IMR-90 (cell line): ENCODE data around the gene AUH. TPM values are rescaled to one million over a fixed set of nuclear protein-coding genes. Genes with fewer than 3 reads are reported as not detected.

Source experiments
- ATAC-seq: fragments of 200-7000 bp; cut with Tn5 transposase; 2 replicates; pipeline ENCODE4 v1.9.1; 2020; ENCODE audit warnings: low read depth, mild to moderate bottlenecking, moderate library complexity
- BruUV-seq: library from RNA; stranded (reverse); fragments of 400-500 nt; replicated peaks from 2 replicates; lab custom pipeline; 2021; lab: Mats Ljungman, UMichigan
- CTCF ChIA-PET: fragments of 300-600 bp; formaldehyde crosslinking; extraction: SDS; loops from one replicate; lab custom pipeline; 2021; ENCODE audit warnings: antibody characterized with exemption; lab: Yijun Ruan, JAX
- POLR2A ChIA-PET: fragments of 300-600 bp; sonication (Branson Sonifier 250); formaldehyde crosslinking; loops from one replicate; lab custom pipeline; 2022; ENCODE audit warnings: antibody characterized with exemption; ENCODE audit not compliant: unreplicated experiment; lab: Charles Lee
- DNase-seq: peaks from one replicate; pipeline ENCODE4 v3.0.0; 2013
- H2AFZ ChIP-seq: replicated peaks from 2 replicates; pipeline ENCODE3; 2013; ENCODE audit warnings: low read length, mild to moderate bottlenecking; ENCODE audit not compliant: poor library complexity
- H2AK5ac ChIP-seq: 2 replicates; pipeline ENCODE4 v1.6.1; 2013; ENCODE audit warnings: low read depth, low read length, inconsistent platforms
- H2AK9ac ChIP-seq: replicated peaks from 2 replicates; pipeline ENCODE3; 2013; ENCODE audit warnings: mild to moderate bottlenecking, low read depth, low read length, moderate library complexity; ENCODE audit not compliant: poor library complexity
- H2BK120ac ChIP-seq: 2 replicates; pipeline ENCODE4 v1.6.1; 2013; ENCODE audit warnings: low read depth, low read length, inconsistent platforms
- H2BK15ac ChIP-seq: 3 replicates; pipeline ENCODE4 v1.6.1; 2013; ENCODE audit warnings: low read depth, low read length, inconsistent platforms
- H2BK20ac ChIP-seq: 2 replicates; pipeline ENCODE4 v1.6.1; 2013; ENCODE audit warnings: low read depth, mild to moderate bottlenecking, inconsistent platforms, low read length, moderate library complexity
- H2BK5ac ChIP-seq: 2 replicates; pipeline ENCODE4 v1.6.1; 2013; ENCODE audit warnings: mild to moderate bottlenecking, low read depth, low read length, inconsistent platforms; ENCODE audit not compliant: poor library complexity, severe bottlenecking
- H3K14ac ChIP-seq: replicated peaks from 2 replicates; pipeline ENCODE4 v1.6.1; 2013; ENCODE audit warnings: low read depth, low read length, inconsistent platforms
- H3K18ac ChIP-seq: 2 replicates; pipeline ENCODE4 v1.6.1; 2013; ENCODE audit warnings: low read depth, low read length, control low read depth
- H3K23ac ChIP-seq: 2 replicates; pipeline ENCODE4 v1.6.1; 2013; ENCODE audit warnings: low read depth, low read length, inconsistent platforms
- H3K27ac ChIP-seq: 2 replicates; pipeline ENCODE4 v1.5.1; 2013; ENCODE audit warnings: mild to moderate bottlenecking, control low read depth, low read length; ENCODE audit not compliant: insufficient read depth
- H3K27me3 ChIP-seq: 2 replicates; pipeline ENCODE4 v1.6.1; 2013; ENCODE audit warnings: low read length; ENCODE audit not compliant: control insufficient read depth, insufficient read depth
- H3K36me3 ChIP-seq: 2 replicates; pipeline ENCODE4 v1.6.1; 2013; ENCODE audit warnings: low read length, mixed read lengths; ENCODE audit not compliant: control insufficient read depth, insufficient read depth
- H3K4ac ChIP-seq: 2 replicates; pipeline ENCODE4 v1.6.1; 2013; ENCODE audit warnings: low read depth, low read length, inconsistent platforms
- H3K4me1 ChIP-seq: 2 replicates; pipeline ENCODE4 v1.6.1; 2013; ENCODE audit warnings: low read length, mixed read lengths; ENCODE audit not compliant: control insufficient read depth, insufficient read depth
- H3K4me2 ChIP-seq: 2 replicates; pipeline ENCODE4 v1.6.1; 2013; ENCODE audit warnings: low read depth, mild to moderate bottlenecking, control low read depth, low read length, moderate library complexity
- H3K4me3 ChIP-seq: 2 replicates; pipeline ENCODE4 v1.5.1; 2013; ENCODE audit warnings: low read depth, mild to moderate bottlenecking, control low read depth, low read length, moderate library complexity; ENCODE audit not compliant: insufficient read depth
- H3K56ac ChIP-seq: 2 replicates; pipeline ENCODE4 v1.6.1; 2013; ENCODE audit warnings: low read length, inconsistent platforms; ENCODE audit not compliant: insufficient read depth; ENCODE audit errors: extremely low read depth
- H3K79me1 ChIP-seq, 2 experiments: 2 replicates each; pipeline ENCODE4 v1.6.1; 2013; ENCODE audit warnings: low read length in 2 of 2, inconsistent platforms in 1 of 2, low read depth in 1 of 2
- H3K9ac ChIP-seq: 2 replicates; pipeline ENCODE4 v1.6.1; 2013; ENCODE audit warnings: low read depth, low read length, control low read depth
- H3K9me1 ChIP-seq: 2 replicates; pipeline ENCODE4 v1.6.1; 2013; ENCODE audit warnings: low read length, inconsistent platforms; ENCODE audit not compliant: insufficient read depth
- H3K9me3 ChIP-seq: 2 replicates; pipeline ENCODE4 v1.6.1; 2013; ENCODE audit warnings: low read length; ENCODE audit not compliant: control insufficient read depth, insufficient read depth
- H4K20me1 ChIP-seq: 2 replicates; pipeline ENCODE4 v1.6.1; 2013; ENCODE audit warnings: low read length, inconsistent platforms; ENCODE audit not compliant: insufficient read depth
- H4K5ac ChIP-seq: 2 replicates; pipeline ENCODE4 v1.6.1; 2013; ENCODE audit warnings: mild to moderate bottlenecking, low read depth, low read length, control low read depth
- H4K8ac ChIP-seq, 2 experiments: 2 replicates each; pipeline ENCODE4 v1.6.1; 2013; ENCODE audit warnings: low read depth in 2 of 2, low read length in 2 of 2, control low read depth in 1 of 2, inconsistent platforms in 1 of 2
- H4K91ac ChIP-seq: 2 replicates; pipeline ENCODE4 v1.6.1; 2013; ENCODE audit warnings: low read depth, low read length, inconsistent platforms; ENCODE audit not compliant: insufficient read depth
- CEBPB ChIP-seq: IDR thresholded peaks from 2 replicates; pipeline ENCODE4 v1.6.1; 2012; ENCODE audit warnings: low read depth, low read length, improper control_type of control experiment
- CHD1 ChIP-seq: IDR thresholded peaks from 2 replicates; pipeline ENCODE4 v1.6.1; 2012; ENCODE audit warnings: low read depth, low read length, improper control_type of control experiment
- MAFK ChIP-seq: IDR thresholded peaks from 2 replicates; pipeline ENCODE4 v1.6.1; 2012; ENCODE audit warnings: low read depth, low read length, improper control_type of control experiment
- MXI1 ChIP-seq: IDR thresholded peaks from 2 replicates; pipeline ENCODE4 v1.6.1; 2012; ENCODE audit warnings: low read depth, mild to moderate bottlenecking, low read length, moderate library complexity, borderline replicate concordance
- NFE2L2 ChIP-seq: fragments of 150-350 bp; IDR thresholded peaks from 2 replicates; pipeline ENCODE4 v1.6.1; 2016; ENCODE audit warnings: low read depth, mild to moderate bottlenecking, low read length
- POLR2A ChIP-seq: IDR thresholded peaks from 2 replicates; pipeline ENCODE4 v1.6.1; 2012; ENCODE audit warnings: mild to moderate bottlenecking, low read depth, low read length
- WGBS, 2 experiments: methylation state at CpG; one replicate each; pipeline versions ENCODE4 v1.1.5 to v1.1.7; 2013; ENCODE audit warnings: missing lambda C conversion rate in 2 of 2; ENCODE audit not compliant: insufficient read length in 1 of 2; ENCODE audit errors: extremely low coverage in 2 of 2; 5-methylcytosine and 5-hydroxymethylcytosine counted together
- dilution Hi-C: fragments of 300-500 bp; cut with HindIII; formaldehyde crosslinking; loops from one replicate; pipeline ENCODE4 v1.14.3; 2018; ENCODE audit warnings: low sequenced_read_pairs; ENCODE audit not compliant: unreplicated experiment
- in situ Hi-C: fragments of 300-500 bp; cut with MboI; formaldehyde crosslinking; loops from 3 replicates; pipeline ENCODE4 v1.14.3; 2019; ENCODE audit warnings: low sequenced_read_pairs, inconsistent platforms, mixed read lengths
- intact Hi-C: fragments of 100-400 bp; cut with micrococcal nuclease; formaldehyde crosslinking; loops from 2 replicates; pipeline ENCODE4 v1.10.0; 2022
- polyA plus RNA-seq, 3 experiments: library from polyadenylated mRNA; depleted of rRNA; stranded (reverse); fragments of >200 nt; gene quantifications; 2 replicates each; pipeline ENCODE4 v1.2.3, GENCODE V29; 2012; ENCODE audit warnings: low replicate concordance in 1 of 3
- total RNA-seq: library from RNA; depleted of rRNA; stranded (reverse); fragments of >200 nt; gene quantifications from 2 replicates; pipeline ENCODE4 v1.2.3, GENCODE V29; 2012
- TF ChIP-seq, protein P1 (sequence below): fragments of 150-350 bp; IDR thresholded peaks from 2 replicates; pipeline ENCODE4 v1.6.1; 2017; ENCODE audit warnings: mild to moderate bottlenecking, antibody characterized with exemption, low read length, low read depth

The AUH gene
- total and polyA plus RNA-seq, 2 of the 4 experiments (the other 2 are of a cell fraction): 5.9 to 8.1 TPM

DNA sequence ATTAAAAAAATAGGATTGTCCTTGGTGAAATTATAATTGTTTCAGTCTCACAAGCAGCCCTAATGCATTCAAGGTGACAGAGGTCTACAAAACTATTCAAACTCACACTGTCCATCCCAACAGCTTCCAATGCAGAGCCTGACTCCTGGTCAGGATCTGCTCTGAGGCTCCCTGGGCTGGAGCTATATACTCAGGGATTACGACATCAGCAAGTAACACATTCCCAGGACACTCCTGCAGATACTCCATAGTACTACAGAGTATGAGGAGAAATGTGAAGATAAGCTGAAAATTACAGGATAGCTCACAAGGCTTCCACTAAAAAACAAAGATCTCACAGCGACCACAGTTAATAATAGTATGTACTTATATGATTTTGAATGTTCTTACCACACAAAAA, 130.1 kb downstream of the AUH start:
- TF ChIP-seq MXI1 (no peak), NFE2L2 (no peak), CHD1 (no peak), POLR2A (no peak), CEBPB (peak; percentile 66), MAFK (no peak)
- TF ChIP-seq, protein P1, sequence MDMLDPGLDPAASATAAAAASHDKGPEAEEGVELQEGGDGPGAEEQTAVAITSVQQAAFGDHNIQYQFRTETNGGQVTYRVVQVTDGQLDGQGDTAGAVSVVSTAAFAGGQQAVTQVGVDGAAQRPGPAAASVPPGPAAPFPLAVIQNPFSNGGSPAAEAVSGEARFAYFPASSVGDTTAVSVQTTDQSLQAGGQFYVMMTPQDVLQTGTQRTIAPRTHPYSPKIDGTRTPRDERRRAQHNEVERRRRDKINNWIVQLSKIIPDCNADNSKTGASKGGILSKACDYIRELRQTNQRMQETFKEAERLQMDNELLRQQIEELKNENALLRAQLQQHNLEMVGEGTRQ: no peak
- ATAC-seq: peak; percentile 49; the same call in 1 of the 2 replicates
- H2BK120ac ChIP-seq: no peak overlapping the region

More for the DNA sequence above, 130.1 kb downstream of the AUH start:
- Histone ChIP-seq H2AFZ (no peak overlapping the region), H4K91ac (no peak overlapping the region), H2BK5ac (no peak overlapping the region), H3K27me3 (no peaks in the 10 kb centered on the region), H4K8ac (no peak overlapping the region), H2AK5ac (no peak overlapping the region), H3K9ac (no peak overlapping the region), H4K20me1 (no peaks in the 10 kb centered on the region), H3K4me3 (no peak overlapping the region), H3K9me3 (no peaks in the 10 kb centered on the region), H3K14ac (no peak overlapping the region), H3K9me1 (no peaks in the 10 kb centered on the region), H3K79me1 (no peaks in the 10 kb centered on the region; a peak in 1 of 4 replicates), H3K4me2 (no peak overlapping the region), H3K4ac (no peak overlapping the region), H2BK15ac (no peak overlapping the region), H4K5ac (no peak overlapping the region), H3K18ac (no peak overlapping the region), H3K4me1 (no peaks in the 10 kb centered on the region), H2AK9ac (no peak overlapping the region), H3K36me3 (no peaks in the 10 kb centered on the region), H3K27ac (no peak overlapping the region), H3K56ac (no peak overlapping the region), H2BK20ac (no peak overlapping the region), H3K23ac (no peak overlapping the region)
- POLR2A ChIA-PET: no interaction called here
- CTCF ChIA-PET: no interaction called here
- no CpG with 5 or more reads among the region's 2 CpGs for WGBS, 2 experiments
- BruUV-seq: no TSS peak
- no peak for DNase-seq
- in situ Hi-C loops: no loop called here
- intact Hi-C loops: no loop called here
- dilution Hi-C loops: no loop called here
